Measurements from ENCODE around the gene RANBP2. TPM values are rescaled to one million over a fixed set of nuclear protein-coding genes. Genes with fewer than 3 reads are reported as not detected.

The RANBP2 gene
- total and polyA plus RNA-seq, 9 of the 15 experiments (the other 6 are each of a cell fraction or from before 2014, with no cell fraction given): 11.7 to 97.4 (median 48.1) TPM

DNA sequence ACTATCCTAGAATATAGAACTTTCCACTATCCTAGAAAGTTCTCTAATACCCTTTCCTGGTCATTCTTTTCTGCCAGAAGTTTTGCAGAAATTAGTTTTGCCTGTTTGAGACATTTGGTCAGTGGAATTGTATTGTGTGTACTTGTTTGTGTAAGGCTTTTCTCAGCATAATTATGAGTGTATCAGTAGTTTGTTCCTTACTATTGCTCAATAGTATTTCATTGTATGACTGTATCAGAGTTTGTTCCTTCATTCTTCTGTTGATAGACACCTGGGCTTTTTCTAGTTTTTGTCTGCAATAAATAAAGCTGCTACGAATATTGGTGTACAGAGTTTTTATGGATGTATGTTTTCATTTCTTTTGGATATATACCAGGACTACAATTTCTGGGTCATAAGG lies 94.5 kb downstream of the RANBP2 start:
- H3K4me2 ChIP-seq (ENCODE audit: insufficient read depth, low read length): no peak overlapping the region
- no peaks in the 10 kb centered on the region for H3K9me1 ChIP-seq (ENCODE audit: control insufficient read depth, insufficient read depth, low read length)
- peaks cover 68% of the 10 kb centered on the region for H3K36me3 ChIP-seq (ENCODE audit: control insufficient read depth, insufficient read depth, low read length)
- ChIA-PET CTCF (ENCODE audit: low intra/inter-chr PET ratio) (no interaction called here), POLR2A (no interaction called here)
- no peak overlapping the region for H3K4me3 ChIP-seq
- 91% methylated on average over 1 of the region's 1 CpG for WGBS (ENCODE audit: insufficient coverage, low coverage, missing lambda C conversion rate)
- H4K20me1 ChIP-seq (replicated peaks; ENCODE audit: control insufficient read depth, insufficient read depth, low read length): no peaks in the 10 kb centered on the region
- TF ChIP-seq HCFC1 (IDR thresholded peaks at IDR 0.05; ENCODE audit: low read depth, low read length) (no peak), CEBPG (CRISPR knock-in tag; IDR thresholded peaks at IDR 0.05) (no peak), CEBPG (tag; conservative IDR thresholded peaks at IDR 0.05 in 1 of 2, IDR thresholded peaks at IDR 0.05 in 1 of 2) (peak; percentile 25 to 35; a peak in 1 of 4 replicates), CREBBP (IDR thresholded peaks at IDR 0.05; ENCODE audit: low read depth, low read length) (no peak), RFX1 (IDR thresholded peaks at IDR 0.05) (no peak)
- TF ChIP-seq, protein P1, sequence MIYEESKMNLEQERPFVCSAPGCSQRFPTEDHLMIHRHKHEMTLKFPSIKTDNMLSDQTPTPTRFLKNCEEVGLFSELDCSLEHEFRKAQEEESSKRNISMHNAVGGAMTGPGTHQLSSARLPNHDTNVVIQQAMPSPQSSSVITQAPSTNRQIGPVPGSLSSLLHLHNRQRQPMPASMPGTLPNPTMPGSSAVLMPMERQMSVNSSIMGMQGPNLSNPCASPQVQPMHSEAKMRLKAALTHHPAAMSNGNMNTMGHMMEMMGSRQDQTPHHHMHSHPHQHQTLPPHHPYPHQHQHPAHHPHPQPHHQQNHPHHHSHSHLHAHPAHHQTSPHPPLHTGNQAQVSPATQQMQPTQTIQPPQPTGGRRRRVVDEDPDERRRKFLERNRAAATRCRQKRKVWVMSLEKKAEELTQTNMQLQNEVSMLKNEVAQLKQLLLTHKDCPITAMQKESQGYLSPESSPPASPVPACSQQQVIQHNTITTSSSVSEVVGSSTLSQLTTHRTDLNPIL (CRISPR knock-in tag; IDR thresholded peaks at IDR 0.05): no peak
- intact Hi-C loops (cut with micrococcal nuclease) (no loop called here), in situ Hi-C loops (cut with MboI) (no loop called here)
- no TSS peak for BruUV-seq (replicated peaks)
- no peak overlapping the region for H3K9ac ChIP-seq (ENCODE audit: insufficient read depth in 1 of 2, low read depth in 2 of 2, low read length in 2 of 2)
- no peaks in the 10 kb centered on the region for H3K4me1 ChIP-seq (replicated peaks in 1 of 2; ENCODE audit: control insufficient read depth in 2 of 2, insufficient read depth in 2 of 2, low read length in 2 of 2)
- peaks cover 8% of the 10 kb centered on the region for H3K9me3 ChIP-seq (replicated peaks; ENCODE audit: control insufficient read depth, insufficient read depth, low read depth, low read length)
- DNase-seq (ENCODE audit: extremely low read depth in 1 of 4, low spot score in 3 of 4) (no peak), FAIRE-seq (peak; percentile 46), ATAC-seq (no peak)
- H3K27me3 ChIP-seq (ENCODE audit: control insufficient read depth in 2 of 2, insufficient read depth in 2 of 2, low read length in 2 of 2): no peaks in the 10 kb centered on the region
- no peak overlapping the region for H3K27ac ChIP-seq (ENCODE audit: extremely low read depth, low read depth, low read length)
- peaks cover 23% of the 10 kb centered on the region for H3K79me2 ChIP-seq (ENCODE audit: control insufficient read depth, insufficient read depth, low read length)
- no peak overlapping the region for H2AFZ ChIP-seq (ENCODE audit: low read depth, low read length)
